GM12878 (cell line): ENCODE results near the gene TEDC1. TPM values are rescaled to one million over a fixed set of nuclear protein-coding genes. Genes with fewer than 3 reads are reported as not detected.

Experiments
- ATAC-seq: fragments of 200-7000 bp; cut with Tn5 transposase; 3 replicates; pipeline ENCODE4 v1.9.1; 2020; ENCODE audit warnings: mild to moderate bottlenecking, moderate library complexity
- BruUV-seq: library from RNA; stranded (reverse); fragments of 400-500 nt; replicated peaks from 2 replicates; lab custom pipeline; 2021; lab: Mats Ljungman, UMichigan
- CTCF ChIA-PET: fragments of 300-600 bp; sonication (Branson Sonifier 250); formaldehyde crosslinking; extraction: SDS; loops from one replicate; lab custom pipeline; 2021; ENCODE audit warnings: inconsistent platforms; lab: Yijun Ruan, JAX
- POLR2A ChIA-PET: fragments of 350-600 bp; formaldehyde crosslinking; extraction: SDS; loops from one replicate; lab custom pipeline; 2021; ENCODE audit warnings: inconsistent platforms; lab: Charles Lee
- RAD21 ChIA-PET: fragments of 300-600 bp; sonication (Branson Sonifier 250); formaldehyde crosslinking; loops from one replicate; lab custom pipeline; 2023; ENCODE audit warnings: antibody characterized with exemption; ENCODE audit not compliant: unreplicated experiment; lab: Charles Lee
- SMC1A ChIA-PET: fragments of 300-600 bp; sonication (Branson Sonifier 250); formaldehyde crosslinking; loops from one replicate; lab custom pipeline; 2023; ENCODE audit not compliant: unreplicated experiment, uncharacterized antibody; lab: Charles Lee
- DNase-seq: peaks from one replicate; pipeline ENCODE4 v3.0.0-alpha.2; 2011; ENCODE audit warnings: low read depth, low spot score
- FAIRE-seq: peaks from 3 replicates; lab custom pipeline; 2011; peaks lifted over from hg19 to GRCh38; lab: Jason Lieb, UNC
- H2AFZ ChIP-seq: 2 replicates; pipeline ENCODE4 v1.6.0; 2011; ENCODE audit warnings: low read depth, low read length, control low read depth; ENCODE audit not compliant: control insufficient read depth
- H3K27ac ChIP-seq: 2 replicates; pipeline ENCODE4 v1.5.1; 2011; ENCODE audit warnings: control low read depth; ENCODE audit not compliant: control insufficient read depth, insufficient read depth
- H3K27me3 ChIP-seq, 2 experiments: replicated peaks in 1 of 2; 2 replicates each; pipeline versions ENCODE4 v1.6.0 to v1.6.1; 2011; ENCODE audit warnings: low read length in 1 of 2; ENCODE audit not compliant: control insufficient read depth in 2 of 2, insufficient read depth in 2 of 2
- H3K36me3 ChIP-seq, 2 experiments: 2 replicates each; pipeline ENCODE4 v1.5.1; 2011; ENCODE audit warnings: low read length in 1 of 2; ENCODE audit not compliant: control insufficient read depth in 2 of 2, insufficient read depth in 2 of 2
- H3K4me1 ChIP-seq: 2 replicates; pipeline ENCODE4 v1.6.1; 2011; ENCODE audit warnings: mild to moderate bottlenecking, low read length, moderate library complexity, mixed read lengths; ENCODE audit not compliant: control insufficient read depth, insufficient read depth
- H3K4me2 ChIP-seq: 2 replicates; pipeline ENCODE4 v1.6.0; 2011; ENCODE audit warnings: control low read depth; ENCODE audit not compliant: control insufficient read depth, insufficient read depth
- H3K4me3 ChIP-seq: fragments of 200-600 bp; sonication (generic); 2 replicates; pipeline ENCODE4 v1.5.1; 2016
- H3K79me2 ChIP-seq: 2 replicates; pipeline ENCODE4 v1.6.0; 2011; ENCODE audit warnings: low read length; ENCODE audit not compliant: control insufficient read depth, insufficient read depth
- H3K9ac ChIP-seq: 2 replicates; pipeline ENCODE4 v1.8.0; 2011; ENCODE audit warnings: low read length, control low read depth, mixed read lengths; ENCODE audit not compliant: control insufficient read depth, insufficient read depth
- H3K9me3 ChIP-seq: replicated peaks from 3 replicates; pipeline ENCODE4 v1.5.1; 2011; ENCODE audit warnings: mild to moderate bottlenecking, low read length; ENCODE audit not compliant: control insufficient read depth, insufficient read depth
- H4K20me1 ChIP-seq: 2 replicates; pipeline ENCODE4 v1.6.0; 2011; ENCODE audit not compliant: control insufficient read depth, insufficient read depth
- ASH2L ChIP-seq: fragments of 300-600, 200-600 bp; sonication (generic); IDR thresholded peaks from 2 replicates; pipeline ENCODE4 v1.6.1; 2017; ENCODE audit warnings: low read depth, mild to moderate bottlenecking, borderline replicate concordance
- BMI1 ChIP-seq: fragments of 450-650 bp; IDR thresholded peaks from 2 replicates; pipeline ENCODE4 v1.6.1; 2016; ENCODE audit warnings: mild to moderate bottlenecking, moderate library complexity, borderline replicate concordance
- CBX3 ChIP-seq: fragments of 200-600 bp; sonication (generic); IDR thresholded peaks from 2 replicates; pipeline ENCODE4 v1.6.1; 2016; ENCODE audit warnings: low read depth, borderline replicate concordance
- CBX5 ChIP-seq: sonication (generic); IDR thresholded peaks from 2 replicates; pipeline ENCODE4 v1.6.1; 2016; ENCODE audit warnings: low read depth, moderate library complexity, mild to moderate bottlenecking, inconsistent platforms
- CHD1 ChIP-seq: IDR thresholded peaks from 2 replicates; pipeline ENCODE4 v1.6.1; 2012; ENCODE audit warnings: low read depth, low read length, improper control_type of control experiment
- CHD2 ChIP-seq: IDR thresholded peaks from 2 replicates; pipeline ENCODE4 v1.6.1; 2011; ENCODE audit warnings: low read depth, low read length, improper control_type of control experiment, borderline replicate concordance
- DPF2 ChIP-seq: fragments of 450-650 bp; IDR thresholded peaks from 2 replicates; pipeline ENCODE4 v1.6.1; 2017; ENCODE audit warnings: mild to moderate bottlenecking
- FOXM1 ChIP-seq: IDR thresholded peaks from 2 replicates; pipeline ENCODE4 v1.6.1; 2012; ENCODE audit warnings: low read depth, mild to moderate bottlenecking, inconsistent platforms, low read length, moderate library complexity
- GATAD2B ChIP-seq: fragments of 450-650 bp; conservative IDR thresholded peaks from 2 replicates; pipeline ENCODE4 v1.6.1; 2017; ENCODE audit warnings: low read depth, mild to moderate bottlenecking, moderate library complexity
- HCFC1 ChIP-seq: fragments of 150-350 bp; IDR thresholded peaks from 2 replicates; pipeline ENCODE4 v1.6.1; 2014; ENCODE audit warnings: low read length
- HDGF ChIP-seq: fragments of 450-650 bp; IDR thresholded peaks from 2 replicates; pipeline ENCODE4 v1.6.1; 2016; ENCODE audit warnings: antibody characterized with exemption
- MTA3 ChIP-seq: IDR thresholded peaks from 2 replicates; pipeline ENCODE4 v1.6.1; 2012; ENCODE audit warnings: low read length, inconsistent platforms, borderline replicate concordance
- NFYB ChIP-seq: IDR thresholded peaks from 2 replicates; pipeline ENCODE4 v1.6.1; 2011; ENCODE audit warnings: low read depth, mild to moderate bottlenecking, low read length, improper control_type of control experiment, moderate library complexity; ENCODE audit not compliant: insufficient read depth
- NR2C1 ChIP-seq: fragments of 450-650 bp; IDR thresholded peaks from 2 replicates; pipeline ENCODE4 v1.6.1; 2017; ENCODE audit warnings: antibody characterized with exemption, mild to moderate bottlenecking, moderate library complexity
- NRF1 ChIP-seq: conservative IDR thresholded peaks from 2 replicates; pipeline ENCODE4 v1.6.1; 2011; ENCODE audit warnings: mild to moderate bottlenecking, low read depth, low read length, improper control_type of control experiment
- RAD51 ChIP-seq: fragments of 450-650 bp; IDR thresholded peaks from 2 replicates; pipeline ENCODE4 v1.6.1; 2016; ENCODE audit warnings: moderate library complexity, mild to moderate bottlenecking, inconsistent platforms
- STAT1 ChIP-seq: fragments of 450-650 bp; conservative IDR thresholded peaks from 2 replicates; pipeline ENCODE4 v1.6.1; 2014; ENCODE audit warnings: antibody characterized with exemption, mild to moderate bottlenecking
- YBX1 ChIP-seq: fragments of 450-650 bp; IDR thresholded peaks from 2 replicates; pipeline ENCODE4 v1.6.1; 2016; ENCODE audit warnings: antibody characterized with exemption
- ZNF207 ChIP-seq: fragments of 450-650 bp; IDR thresholded peaks from 2 replicates; pipeline ENCODE4 v1.6.1; 2014; ENCODE audit warnings: antibody characterized with exemption, mild to moderate bottlenecking, borderline replicate concordance
- WGBS: methylation state at CpG from one replicate; pipeline ENCODE4 v1.1.6; 2016; ENCODE audit warnings: low lambda C conversion rate; ENCODE audit not compliant: insufficient replicate concordance, insufficient coverage; ENCODE audit errors: missing lambda C conversion rate; 5-methylcytosine and 5-hydroxymethylcytosine counted together
- in situ Hi-C: fragments of 300-500 bp; cut with MboI; formaldehyde crosslinking; loops from 9 replicates; pipeline ENCODE4 v1.14.3; 2018; ENCODE audit warnings: mixed read lengths
- intact Hi-C: fragments of 100-400 bp; cut with micrococcal nuclease; formaldehyde crosslinking; loops from one replicate; pipeline ENCODE4 v1.14.2; 2022; ENCODE audit not compliant: unreplicated experiment
- polyA plus RNA-seq, 11 experiments: library from polyadenylated mRNA; depleted of rRNA in 4 of 11; unstranded in 6 of 11; stranded (reverse) in 5 of 11; fragments of >200 nt; fragmentation: Nextera tagmentation in 4 of 11; fragmentation: Illumina TruSeq in 1 of 11; extraction: Ambion mirVana in 4 of 11; extraction: Trizol in 1 of 11; gene quantifications; 1 replicate in 1 of 11; 2 replicates in 10 of 11; pipeline versions ENCODE4 v1.2.1 to v1.2.3, GENCODE V29; 2011 to 2016; ENCODE audit warnings: inconsistent platforms in 2 of 11, missing spikeins in 2 of 11, low read depth in 1 of 11
- total RNA-seq, 4 experiments: library from RNA; depleted of rRNA in 3 of 4; stranded (reverse); fragments of >200 nt in 3 of 4; fragmentation: Illumina TruSeq in 1 of 4; extraction: Trizol in 1 of 4; gene quantifications; 2 replicates each; pipeline versions ENCODE4 v1.2.1 to v1.2.3, GENCODE V29; 2013 to 2021
- TF ChIP-seq, protein P1 (sequence below): IDR thresholded peaks from 2 replicates; pipeline ENCODE4 v1.6.1; 2011; ENCODE audit warnings: borderline replicate concordance, low read depth, mild to moderate bottlenecking, moderate library complexity, mixed read lengths, low read length; ENCODE audit not compliant: insufficient read depth; ENCODE audit errors: extremely low read length

The TEDC1 gene
- total and polyA plus RNA-seq, 10 of the 15 experiments (the other 5 are each of a cell fraction or from before 2014, with no cell fraction given): 0.19 to 34.2 (median 14.5) TPM

DNA sequence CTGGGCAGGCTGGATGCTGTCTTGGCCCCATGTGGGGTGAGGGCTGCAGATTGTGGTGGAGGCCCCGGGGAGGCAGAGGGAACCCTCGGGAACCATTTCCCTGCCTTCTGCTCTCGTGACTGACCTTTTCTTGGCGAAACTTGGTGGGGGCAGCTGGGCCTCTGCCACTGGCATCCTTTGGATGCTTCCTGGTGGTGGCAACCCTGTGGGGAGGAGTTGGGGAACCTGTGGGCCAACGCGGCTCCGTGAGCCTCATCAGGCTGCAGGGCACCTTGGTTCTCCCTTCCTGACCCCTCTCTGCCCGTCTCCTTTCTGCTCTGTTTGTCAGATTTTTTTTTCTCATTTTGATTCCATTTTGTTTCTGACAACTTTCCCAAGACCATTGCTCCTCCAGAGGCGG lies 49.8 kb downstream of the TEDC1 start:
- in situ Hi-C loops (no loop called here), intact Hi-C loops (no loop called here)
- H3K4me1 ChIP-seq: no peaks in the 10 kb centered on the region
- no peak for ATAC-seq
- RAD21 ChIA-PET: no interaction called here
- no peaks in the 10 kb centered on the region for H3K36me3 ChIP-seq
- SMC1A ChIA-PET: no interaction called here
- H3K4me3 ChIP-seq: no peak overlapping the region
- POLR2A ChIA-PET: no interaction called here
- TF ChIP-seq DPF2: no peak
- TF ChIP-seq NRF1: no peak
- no peak for TF ChIP-seq HDGF
- TF ChIP-seq ZNF207: no peak
- no peak for TF ChIP-seq HCFC1
- TF ChIP-seq RAD51: no peak
- no peak for TF ChIP-seq NFYB
- H3K4me2 ChIP-seq: no peak overlapping the region
- no peaks in the 10 kb centered on the region for H4K20me1 ChIP-seq
- H2AFZ ChIP-seq: no peak overlapping the region
- CTCF ChIA-PET: no interaction called here
- no peaks in the 10 kb centered on the region; a peak in 3 of 4 replicates for H3K27me3 ChIP-seq
- H3K9me3 ChIP-seq: no peaks in the 10 kb centered on the region; the same call in 1 of the 3 replicates
- no peak overlapping the region for H3K27ac ChIP-seq
- no TSS peak for BruUV-seq
- no peak overlapping the region for H3K9ac ChIP-seq
- no peak for DNase-seq
- WGBS: 32% methylated on average over 9 of the region's 9 CpGs
- FAIRE-seq: no peak
- no peaks in the 10 kb centered on the region for H3K79me2 ChIP-seq

DNA sequence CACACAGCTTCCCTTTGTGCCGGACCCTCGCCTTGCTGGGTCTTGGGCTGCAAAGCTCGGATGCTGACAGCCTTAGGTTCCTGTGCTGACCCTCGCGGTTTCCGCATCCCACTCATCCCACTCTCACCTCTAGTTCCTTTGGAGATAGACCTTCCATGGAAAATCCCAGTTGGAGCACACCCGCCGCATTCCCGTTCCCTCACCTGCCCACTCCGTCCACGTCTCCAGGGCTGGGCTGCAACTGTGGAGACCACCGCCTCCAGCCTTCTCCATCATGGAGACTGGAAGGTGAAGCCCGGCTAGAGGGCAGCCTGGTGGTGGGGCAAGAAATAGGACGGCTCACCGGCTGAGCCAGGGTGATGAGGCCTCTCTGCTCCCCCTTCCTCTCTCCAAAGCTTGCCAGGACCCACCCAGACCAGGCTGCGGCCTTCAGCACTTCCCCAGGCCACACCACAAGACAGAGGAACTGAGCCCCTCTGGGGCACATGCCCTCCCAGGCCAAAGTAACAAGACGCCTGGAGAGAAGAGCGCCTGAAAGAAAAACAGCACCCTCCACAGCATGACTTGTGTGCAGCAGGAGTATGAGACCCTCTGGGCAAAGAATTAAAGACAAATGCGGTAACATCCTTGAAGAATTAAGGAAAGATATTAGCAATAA lies 50.3 kb downstream of the TEDC1 start:
- SMC1A ChIA-PET: no interaction called here
- no peak for FAIRE-seq
- Histone ChIP-seq H3K79me2 (no peaks in the 10 kb centered on the region), H3K4me3 (no peak overlapping the region), H3K27ac (no peak overlapping the region), H3K9me3 (no peaks in the 10 kb centered on the region; the same call in 1 of the 3 replicates), H2AFZ (no peak overlapping the region), H3K4me1 (no peaks in the 10 kb centered on the region), H3K9ac (no peak overlapping the region), H3K36me3 (no peaks in the 10 kb centered on the region), H4K20me1 (no peaks in the 10 kb centered on the region), H3K4me2 (no peak overlapping the region), H3K27me3 (no peaks in the 10 kb centered on the region; a peak in 3 of 4 replicates)
- intact Hi-C loops (no loop called here), in situ Hi-C loops (no loop called here)
- DNase-seq: no peak
- no peak for ATAC-seq
- BruUV-seq: no TSS peak
- CTCF ChIA-PET: no interaction called here
- 48% methylated on average over 19 of the region's 19 CpGs for WGBS
- RAD21 ChIA-PET: no interaction called here
- POLR2A ChIA-PET: no interaction called here
- TF ChIP-seq STAT1 (no peak), NR2C1 (no peak), CHD1 (no peak), CHD2 (no peak), ASH2L (no peak), CBX3 (no peak), CBX5 (no peak), BMI1 (no peak), MTA3 (no peak), FOXM1 (no peak), GATAD2B (no peak), YBX1 (no peak)
- TF ChIP-seq, protein P1, sequence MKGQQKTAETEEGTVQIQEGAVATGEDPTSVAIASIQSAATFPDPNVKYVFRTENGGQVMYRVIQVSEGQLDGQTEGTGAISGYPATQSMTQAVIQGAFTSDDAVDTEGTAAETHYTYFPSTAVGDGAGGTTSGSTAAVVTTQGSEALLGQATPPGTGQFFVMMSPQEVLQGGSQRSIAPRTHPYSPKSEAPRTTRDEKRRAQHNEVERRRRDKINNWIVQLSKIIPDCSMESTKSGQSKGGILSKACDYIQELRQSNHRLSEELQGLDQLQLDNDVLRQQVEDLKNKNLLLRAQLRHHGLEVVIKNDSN: no peak
